ENCODE measurements around the gene SH3D19. TPM values are rescaled to one million over a fixed set of nuclear protein-coding genes. Genes with fewer than 3 reads are reported as not detected.

The SH3D19 gene
- total and polyA plus RNA-seq, 2 experiments from 2014 or later = 16.2 to 18.3 TPM

DNA sequence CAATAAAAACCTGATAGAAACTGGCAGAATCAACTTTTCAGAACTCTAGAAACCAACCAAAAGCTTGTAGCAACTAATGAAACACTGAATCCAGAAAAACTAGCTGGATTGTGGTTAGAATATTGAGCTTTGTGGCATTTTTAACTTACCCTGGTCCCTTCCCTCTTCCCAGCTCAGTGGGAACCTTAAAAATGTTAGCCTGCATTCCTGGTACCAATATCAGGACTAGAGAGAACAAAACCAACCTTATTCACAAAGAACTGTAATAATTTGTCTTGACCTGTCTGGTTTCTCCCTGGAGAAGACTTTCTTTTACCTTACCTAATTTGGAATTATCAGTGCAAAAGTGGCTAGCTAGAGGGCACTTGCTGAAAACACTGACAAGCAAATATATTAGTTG is 21.2 kb downstream of the SH3D19 start:
- Histone ChIP-seq H3K9me3 (ENCODE audit: low read depth) (no peaks in the 10 kb centered on the region), H3K27me3 (no peaks in the 10 kb centered on the region), H3K36me3 (no peaks in the 10 kb centered on the region), H3K4me1 (ENCODE audit: low read depth) (no peaks in the 10 kb centered on the region), H3K27ac (peak overlapping the region; percentile 57), H3K4me3 (no peak overlapping the region)
- no peak for DNase-seq (ENCODE audit: low read depth in 1 of 2, low spot score in 1 of 2)
- TF ChIP-seq, protein P1, sequence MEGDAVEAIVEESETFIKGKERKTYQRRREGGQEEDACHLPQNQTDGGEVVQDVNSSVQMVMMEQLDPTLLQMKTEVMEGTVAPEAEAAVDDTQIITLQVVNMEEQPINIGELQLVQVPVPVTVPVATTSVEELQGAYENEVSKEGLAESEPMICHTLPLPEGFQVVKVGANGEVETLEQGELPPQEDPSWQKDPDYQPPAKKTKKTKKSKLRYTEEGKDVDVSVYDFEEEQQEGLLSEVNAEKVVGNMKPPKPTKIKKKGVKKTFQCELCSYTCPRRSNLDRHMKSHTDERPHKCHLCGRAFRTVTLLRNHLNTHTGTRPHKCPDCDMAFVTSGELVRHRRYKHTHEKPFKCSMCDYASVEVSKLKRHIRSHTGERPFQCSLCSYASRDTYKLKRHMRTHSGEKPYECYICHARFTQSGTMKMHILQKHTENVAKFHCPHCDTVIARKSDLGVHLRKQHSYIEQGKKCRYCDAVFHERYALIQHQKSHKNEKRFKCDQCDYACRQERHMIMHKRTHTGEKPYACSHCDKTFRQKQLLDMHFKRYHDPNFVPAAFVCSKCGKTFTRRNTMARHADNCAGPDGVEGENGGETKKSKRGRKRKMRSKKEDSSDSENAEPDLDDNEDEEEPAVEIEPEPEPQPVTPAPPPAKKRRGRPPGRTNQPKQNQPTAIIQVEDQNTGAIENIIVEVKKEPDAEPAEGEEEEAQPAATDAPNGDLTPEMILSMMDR (IDR thresholded peaks at IDR 0.05; ENCODE audit: low read depth, low read length) = no peak

DNA sequence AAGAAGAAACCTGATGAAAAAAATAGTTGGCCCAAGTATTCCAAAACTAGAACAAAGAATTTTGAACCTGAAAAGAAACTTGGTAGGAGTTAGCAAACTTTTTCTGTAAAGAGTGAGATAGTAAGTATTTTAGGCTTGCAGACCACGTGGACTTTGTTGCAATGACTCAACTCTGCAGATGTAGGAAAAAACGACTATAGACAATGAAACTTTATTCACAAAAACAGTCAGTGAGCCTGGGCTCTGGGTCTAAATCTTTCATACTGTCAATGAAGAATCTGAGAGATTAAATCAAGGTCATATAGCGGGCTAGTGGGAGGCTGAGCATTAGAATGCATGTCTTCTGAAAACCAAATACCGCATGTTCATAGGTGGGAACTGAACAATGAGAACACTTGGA is 23.0 kb downstream of the SH3D19 start:
- TF ChIP-seq, protein P1 (IDR thresholded peaks at IDR 0.05; ENCODE audit: low read depth, low read length) = no peak

DNA sequence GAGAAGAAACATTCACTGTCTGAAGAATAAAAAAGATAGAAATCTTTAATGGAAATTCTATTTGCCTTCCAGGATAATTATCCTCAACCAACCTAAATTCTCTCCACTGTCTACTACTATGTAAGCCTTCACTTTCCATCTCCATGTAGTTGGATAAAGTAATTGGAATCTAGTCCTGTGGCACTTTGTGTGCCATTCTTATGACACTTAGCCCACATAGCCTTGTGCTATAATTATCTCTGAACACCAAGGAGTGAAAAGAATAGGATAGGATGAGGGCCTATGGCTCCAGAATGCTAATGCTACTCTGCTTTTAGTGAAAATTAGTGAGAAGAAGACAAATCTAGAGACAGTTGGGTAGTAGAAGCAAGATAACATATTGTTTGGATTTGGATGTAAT is 28.2 kb downstream of the SH3D19 start:
- peaks cover 16% of the 10 kb centered on the region for H3K4me1 ChIP-seq (ENCODE audit: low read depth)
- no peak overlapping the region for H3K27ac ChIP-seq
- H3K36me3 ChIP-seq = no peaks in the 10 kb centered on the region
- TF ChIP-seq, protein P1 (IDR thresholded peaks at IDR 0.05; ENCODE audit: low read depth, low read length) = no peak
- DNase-seq (ENCODE audit: low read depth in 1 of 2, low spot score in 1 of 2) = no peak
- H3K9me3 ChIP-seq (ENCODE audit: low read depth) = no peaks in the 10 kb centered on the region
- H3K27me3 ChIP-seq = no peaks in the 10 kb centered on the region
- H3K4me3 ChIP-seq = no peak overlapping the region

More for the DNA sequence above, 23.0 kb downstream of the SH3D19 start:
- Histone ChIP-seq H3K27ac (no peak overlapping the region), H3K4me3 (no peak overlapping the region), H3K9me3 (ENCODE audit: low read depth) (no peaks in the 10 kb centered on the region), H3K4me1 (ENCODE audit: low read depth) (peaks cover 2% of the 10 kb centered on the region), H3K27me3 (no peaks in the 10 kb centered on the region), H3K36me3 (no peaks in the 10 kb centered on the region)
- peak in 1 of 2 donors; percentile 16 for DNase-seq (ENCODE audit: low read depth in 1 of 2, low spot score in 1 of 2)

DNA sequence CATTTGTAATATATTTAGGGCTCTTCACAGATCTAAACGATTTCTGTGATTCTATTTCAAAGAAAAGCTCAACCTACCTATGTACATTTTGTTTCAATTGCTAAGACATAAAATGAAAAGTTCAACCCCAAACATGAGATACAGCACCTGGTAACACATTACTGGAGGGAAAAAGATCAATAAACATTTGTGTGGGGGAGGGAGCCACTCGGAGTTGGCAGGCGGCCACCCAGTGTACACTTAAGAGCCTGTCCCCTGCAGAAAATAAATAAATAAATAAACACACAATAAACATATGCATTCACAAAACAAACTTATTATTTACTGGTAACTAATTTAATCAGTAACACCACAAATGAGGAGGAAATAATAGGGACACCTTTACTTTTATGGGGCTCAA is 29.2 kb downstream of the SH3D19 start:
- TF ChIP-seq, protein P1 (IDR thresholded peaks at IDR 0.05; ENCODE audit: low read depth, low read length) = no peak
- no peaks in the 10 kb centered on the region for H3K27me3 ChIP-seq
- H3K4me3 ChIP-seq = no peak overlapping the region
- no peaks in the 10 kb centered on the region for H3K36me3 ChIP-seq
- no peaks in the 10 kb centered on the region for H3K9me3 ChIP-seq (ENCODE audit: low read depth)
- no peak for DNase-seq (ENCODE audit: low read depth in 1 of 2, low spot score in 1 of 2)
- peaks cover 16% of the 10 kb centered on the region for H3K4me1 ChIP-seq (ENCODE audit: low read depth)
- H3K27ac ChIP-seq = no peak overlapping the region

DNA sequence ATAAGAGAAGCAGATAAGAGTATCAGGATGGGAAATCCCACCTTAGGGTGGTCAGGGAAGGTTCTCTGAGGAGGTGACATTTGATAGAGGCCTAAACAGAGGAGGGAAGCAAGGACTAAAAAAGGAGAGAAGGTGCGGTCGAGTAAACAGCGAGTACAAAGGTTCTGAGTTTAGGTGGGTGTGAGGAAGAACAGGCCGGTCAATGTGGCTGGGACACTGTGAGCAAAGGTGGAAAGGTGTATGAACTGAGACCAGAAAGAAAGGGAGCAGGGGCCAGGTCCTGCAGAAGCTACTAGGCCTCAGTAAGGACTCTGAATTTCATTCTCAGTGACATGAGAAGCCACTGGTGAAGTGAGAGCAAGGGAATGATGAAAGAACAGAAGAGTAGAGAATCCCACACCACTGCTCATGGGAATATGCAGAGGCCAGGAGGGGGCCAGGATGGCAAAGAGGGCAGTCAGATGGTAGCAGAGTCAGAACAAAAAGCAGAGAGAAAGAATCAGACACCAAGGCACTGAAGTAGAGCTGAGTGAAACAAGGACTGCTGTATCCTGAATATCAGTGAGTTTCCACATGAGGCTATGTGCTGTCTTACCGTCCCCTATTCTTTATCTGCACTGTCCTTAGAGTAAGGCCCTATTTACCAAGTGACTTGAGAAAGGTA is 30.4 kb downstream of the SH3D19 start:
- Histone ChIP-seq H3K4me3 (no peak overlapping the region), H3K4me1 (ENCODE audit: low read depth) (peaks cover 16% of the 10 kb centered on the region), H3K27me3 (no peaks in the 10 kb centered on the region), H3K36me3 (no peaks in the 10 kb centered on the region), H3K27ac (no peak overlapping the region), H3K9me3 (ENCODE audit: low read depth) (no peaks in the 10 kb centered on the region)
- TF ChIP-seq, protein P1 (IDR thresholded peaks at IDR 0.05; ENCODE audit: low read depth, low read length) = no peak
- no peak for DNase-seq (ENCODE audit: low read depth in 1 of 2, low spot score in 1 of 2)

Data from cardiac muscle cell (in vitro differentiated cells and primary cell).